CD4-positive, alpha-beta T cell (primary cell): Measurements from ENCODE around the gene LIN7C. TPM values are rescaled to one million over a fixed set of nuclear protein-coding genes. Genes with fewer than 3 reads are reported as not detected.

ENCODE experiments used
- ATAC-seq: fragments of 200-7000 bp; cut with Tn5 transposase; one replicate; pipeline ENCODE4 v1.10.0; 2022; ENCODE audit warnings: mild to moderate bottlenecking; ENCODE audit not compliant: poor library complexity
- CTCF ChIA-PET: fragments of 350-600 bp; sonication (Branson Sonifier 250); formaldehyde crosslinking; loops from one replicate; lab custom pipeline; 2021; ENCODE audit warnings: antibody characterized with exemption, inconsistent platforms; lab: Charles Lee
- POLR2A ChIA-PET: fragments of 350-600 bp; sonication (Branson Sonifier 250); formaldehyde crosslinking; loops from one replicate; lab custom pipeline; 2021; ENCODE audit warnings: antibody characterized with exemption, inconsistent platforms; lab: Charles Lee
- DNase-seq, 14 experiments: peaks; one replicate each; pipeline ENCODE4 v3.0.0-alpha.2; 2013 to 2020; ENCODE audit warnings: mixed read lengths in 2 of 14
- H3K27ac ChIP-seq, 2 donors: one replicate each; pipeline versions ENCODE4 v1.5.1 to v1.7.0; 2013; ENCODE audit warnings: low read length in 2 of 2, low read depth in 1 of 2, mild to moderate bottlenecking in 1 of 2
- H3K27me3 ChIP-seq, 2 experiments: 1 replicate in 1 of 2; 2 replicates in 1 of 2; pipeline versions ENCODE4 v1.6.1 to v1.7.0; 2013; ENCODE audit warnings: low read length in 2 of 2, control low read depth in 1 of 2, mild to moderate bottlenecking in 1 of 2, moderate library complexity in 1 of 2; ENCODE audit not compliant: insufficient read depth in 2 of 2, control insufficient read depth in 1 of 2
- H3K36me3 ChIP-seq: one replicate; pipeline ENCODE4 v1.6.1; 2013; ENCODE audit warnings: low read length, control low read depth; ENCODE audit not compliant: insufficient read depth
- H3K4me1 ChIP-seq: one replicate; pipeline ENCODE4 v1.6.1; 2013; ENCODE audit warnings: low read length, control low read depth; ENCODE audit not compliant: insufficient read depth
- H3K4me3 ChIP-seq: one replicate; pipeline ENCODE4 v1.5.1; 2013; ENCODE audit warnings: mild to moderate bottlenecking, low read length, moderate library complexity
- H3K9me3 ChIP-seq, 2 experiments: 1 replicate in 1 of 2; 2 replicates in 1 of 2; pipeline versions ENCODE4 v1.6.1 to v1.7.0; 2013; ENCODE audit warnings: low read length in 2 of 2, mild to moderate bottlenecking in 2 of 2, control low read depth in 1 of 2, moderate library complexity in 1 of 2; ENCODE audit not compliant: control insufficient read depth in 1 of 2, insufficient read depth in 1 of 2
- H3K27ac Mint-ChIP-seq: one replicate; pipeline ENCODE4 v1.8.0; 2020; ENCODE audit warnings: mixed read lengths
- H3K27me3 Mint-ChIP-seq: one replicate; pipeline ENCODE4 v1.8.0; 2021; ENCODE audit warnings: mixed read lengths
- H3K36me3 Mint-ChIP-seq: one replicate; pipeline ENCODE4 v1.8.0; 2021; ENCODE audit warnings: low read depth, mixed read lengths
- H3K4me1 Mint-ChIP-seq: one replicate; pipeline ENCODE4 v1.8.0; 2021; ENCODE audit warnings: low read depth, mixed read lengths
- H3K4me3 Mint-ChIP-seq: one replicate; pipeline ENCODE4 v1.8.0; 2020; ENCODE audit warnings: mild to moderate bottlenecking, mixed read lengths
- H3K9me3 Mint-ChIP-seq: one replicate; pipeline ENCODE4 v1.8.0; 2020; ENCODE audit warnings: mixed read lengths
- intact Hi-C, 2 experiments: fragments of 100-400 bp; cut with DNase I in 1 of 2; cut with micrococcal nuclease in 1 of 2; formaldehyde crosslinking; loops; one replicate each; pipeline versions ENCODE4 v1.15.1 to v1.9.0; 2023 to 2025; cut with DNase I, micrococcal nuclease
- total RNA-seq, 174 experiments: library from RNA in 2 of 174; stranded (reverse) in 2 of 174; gene quantifications; one replicate each; pipeline ENCODE4 v1.2.3 and lab custom pipeline; 2021 to 2026
- TF ChIP-seq, protein P1 (sequence below): fragments of 200-600 bp; IDR thresholded peaks from one replicate; pipeline ENCODE4 v1.8.0; 2022; ENCODE audit warnings: antibody characterized with exemption, mild to moderate bottlenecking

The LIN7C gene
- total RNA-seq, 2 experiments from 2014 or later = 27.1 to 27.6 TPM

DNA sequence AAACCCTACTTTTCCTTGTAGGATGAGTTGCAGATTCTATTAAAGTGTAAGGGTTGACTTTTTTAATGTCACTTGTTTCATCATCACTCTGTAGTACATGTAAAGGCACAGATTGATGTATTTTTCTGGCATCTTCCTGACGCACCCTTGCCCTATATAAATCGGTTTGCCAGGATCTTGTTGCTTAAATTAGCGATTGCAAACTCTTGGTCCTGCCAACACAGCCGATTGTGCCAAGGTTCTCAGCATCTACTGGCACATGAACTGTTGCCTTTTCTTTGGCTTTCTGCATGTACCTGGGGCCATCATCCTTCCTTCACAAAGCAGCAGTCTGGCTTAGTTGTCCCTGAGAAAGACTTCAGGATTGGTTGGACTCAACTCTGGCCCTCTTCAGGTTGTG is 7.5 kb upstream of the LIN7C start:
- H3K4me3 Mint-ChIP-seq = no peak overlapping the region
- no peak overlapping the region for H3K4me3 ChIP-seq
- ChIA-PET CTCF (no interaction called here), POLR2A (no interaction called here)
- TF ChIP-seq, protein P1, sequence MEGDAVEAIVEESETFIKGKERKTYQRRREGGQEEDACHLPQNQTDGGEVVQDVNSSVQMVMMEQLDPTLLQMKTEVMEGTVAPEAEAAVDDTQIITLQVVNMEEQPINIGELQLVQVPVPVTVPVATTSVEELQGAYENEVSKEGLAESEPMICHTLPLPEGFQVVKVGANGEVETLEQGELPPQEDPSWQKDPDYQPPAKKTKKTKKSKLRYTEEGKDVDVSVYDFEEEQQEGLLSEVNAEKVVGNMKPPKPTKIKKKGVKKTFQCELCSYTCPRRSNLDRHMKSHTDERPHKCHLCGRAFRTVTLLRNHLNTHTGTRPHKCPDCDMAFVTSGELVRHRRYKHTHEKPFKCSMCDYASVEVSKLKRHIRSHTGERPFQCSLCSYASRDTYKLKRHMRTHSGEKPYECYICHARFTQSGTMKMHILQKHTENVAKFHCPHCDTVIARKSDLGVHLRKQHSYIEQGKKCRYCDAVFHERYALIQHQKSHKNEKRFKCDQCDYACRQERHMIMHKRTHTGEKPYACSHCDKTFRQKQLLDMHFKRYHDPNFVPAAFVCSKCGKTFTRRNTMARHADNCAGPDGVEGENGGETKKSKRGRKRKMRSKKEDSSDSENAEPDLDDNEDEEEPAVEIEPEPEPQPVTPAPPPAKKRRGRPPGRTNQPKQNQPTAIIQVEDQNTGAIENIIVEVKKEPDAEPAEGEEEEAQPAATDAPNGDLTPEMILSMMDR = no peak
- no peaks in the 10 kb centered on the region for H3K4me1 Mint-ChIP-seq
- H3K27ac Mint-ChIP-seq = no peak overlapping the region
- peaks cover 21% of the 10 kb centered on the region for H3K27me3 Mint-ChIP-seq
- H3K36me3 ChIP-seq = no peaks in the 10 kb centered on the region
- no peaks in the 10 kb centered on the region for H3K4me1 ChIP-seq
- no peak for ATAC-seq
- no peaks in the 10 kb centered on the region for H3K9me3 Mint-ChIP-seq
- H3K27me3 ChIP-seq = no peaks in the 10 kb centered on the region
- no peaks in the 10 kb centered on the region for H3K36me3 Mint-ChIP-seq
- intact Hi-C loops = no loop called here
- H3K9me3 ChIP-seq = no peaks in the 10 kb centered on the region
- no peak overlapping the region for H3K27ac ChIP-seq
- no peak for DNase-seq

DNA sequence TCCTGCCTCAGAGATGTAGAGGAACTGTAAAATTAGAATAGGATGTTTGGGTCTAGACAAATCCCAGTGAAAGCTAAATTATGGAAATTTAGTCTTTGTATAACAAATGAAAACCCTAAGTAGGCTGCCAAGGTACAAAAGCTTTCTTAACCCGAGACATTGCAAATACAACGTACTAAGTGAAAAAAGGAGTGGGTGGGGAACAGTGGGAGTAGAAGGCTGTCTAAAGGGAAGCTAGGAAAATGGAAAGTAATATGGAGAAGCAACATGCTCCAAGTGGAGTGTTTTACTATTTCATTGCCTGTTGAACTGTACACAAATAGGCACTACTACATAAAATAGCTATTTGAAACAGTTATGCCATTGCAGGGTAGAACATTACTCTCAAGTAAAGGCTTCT is 6.8 kb upstream of the LIN7C start:
- H3K36me3 ChIP-seq = no peaks in the 10 kb centered on the region
- POLR2A ChIA-PET = interaction anchor here (1.0 kb wide), 1 partner anchor 14 kb away, joined by 3 read pairs; no protein-coding TSS in a partner anchor
- ATAC-seq (no peak), DNase-seq (no peak)
- H3K27ac ChIP-seq = no peak overlapping the region
- Mint-ChIP-seq H3K36me3 (no peaks in the 10 kb centered on the region), H3K4me3 (no peak overlapping the region), H3K9me3 (no peaks in the 10 kb centered on the region), H3K4me1 (peaks cover 4% of the 10 kb centered on the region), H3K27ac (no peak overlapping the region), H3K27me3 (peaks cover 14% of the 10 kb centered on the region)
- TF ChIP-seq, protein P1 = no peak
- H3K9me3 ChIP-seq = no peaks in the 10 kb centered on the region
- CTCF ChIA-PET = no interaction called here
- no peak overlapping the region for H3K4me3 ChIP-seq
- intact Hi-C loops = no loop called here
- H3K27me3 ChIP-seq = no peaks in the 10 kb centered on the region
- no peaks in the 10 kb centered on the region for H3K4me1 ChIP-seq

DNA sequence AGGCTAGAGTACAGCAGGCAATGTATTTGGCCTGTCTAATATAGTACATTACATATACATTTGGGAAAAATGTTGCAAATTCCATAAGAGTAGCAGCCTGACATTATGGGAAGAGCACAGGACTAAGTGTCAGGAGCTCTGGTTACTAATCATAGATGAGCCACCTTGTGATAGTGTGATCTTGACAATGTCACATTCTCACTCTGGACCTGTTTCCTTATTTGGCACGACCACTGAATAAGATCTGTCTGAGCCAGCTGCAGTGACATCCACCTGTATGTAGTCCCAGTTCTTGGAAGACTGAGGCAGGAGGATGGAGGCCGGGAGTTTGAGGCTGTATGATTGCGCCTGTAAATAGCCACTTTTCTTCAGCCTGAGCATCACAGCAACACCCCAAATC is 5.7 kb upstream of the LIN7C start:
- POLR2A ChIA-PET = interaction anchor here (1.0 kb wide), 1 partner anchor 13 kb away, joined by 3 read pairs; no protein-coding TSS in a partner anchor
- H3K9me3 Mint-ChIP-seq = no peaks in the 10 kb centered on the region
- no peak overlapping the region for H3K27ac ChIP-seq
- H3K27me3 ChIP-seq = no peaks in the 10 kb centered on the region
- no peak overlapping the region for H3K4me3 Mint-ChIP-seq
- peaks cover 13% of the 10 kb centered on the region for H3K4me1 Mint-ChIP-seq
- H3K4me3 ChIP-seq = no peak overlapping the region
- peaks cover 3% of the 10 kb centered on the region for H3K4me1 ChIP-seq
- DNase-seq = no peak
- TF ChIP-seq, protein P1 = no peak
- CTCF ChIA-PET = no interaction called here
- intact Hi-C loops = no loop called here
- no peaks in the 10 kb centered on the region for H3K9me3 ChIP-seq
- peaks cover 3% of the 10 kb centered on the region for H3K27me3 Mint-ChIP-seq
- no peak for ATAC-seq
- no peak overlapping the region for H3K27ac Mint-ChIP-seq
- H3K36me3 Mint-ChIP-seq = peaks cover 3% of the 10 kb centered on the region
- H3K36me3 ChIP-seq = no peaks in the 10 kb centered on the region
